HCEC 1CT (cell line): ENCODE data around the gene MBOAT2.

Experiments
- DNase-seq: peaks from one replicate; pipeline ENCODE4 v3.0.0-alpha.2; 2017

MBOAT2 gene

DNA sequence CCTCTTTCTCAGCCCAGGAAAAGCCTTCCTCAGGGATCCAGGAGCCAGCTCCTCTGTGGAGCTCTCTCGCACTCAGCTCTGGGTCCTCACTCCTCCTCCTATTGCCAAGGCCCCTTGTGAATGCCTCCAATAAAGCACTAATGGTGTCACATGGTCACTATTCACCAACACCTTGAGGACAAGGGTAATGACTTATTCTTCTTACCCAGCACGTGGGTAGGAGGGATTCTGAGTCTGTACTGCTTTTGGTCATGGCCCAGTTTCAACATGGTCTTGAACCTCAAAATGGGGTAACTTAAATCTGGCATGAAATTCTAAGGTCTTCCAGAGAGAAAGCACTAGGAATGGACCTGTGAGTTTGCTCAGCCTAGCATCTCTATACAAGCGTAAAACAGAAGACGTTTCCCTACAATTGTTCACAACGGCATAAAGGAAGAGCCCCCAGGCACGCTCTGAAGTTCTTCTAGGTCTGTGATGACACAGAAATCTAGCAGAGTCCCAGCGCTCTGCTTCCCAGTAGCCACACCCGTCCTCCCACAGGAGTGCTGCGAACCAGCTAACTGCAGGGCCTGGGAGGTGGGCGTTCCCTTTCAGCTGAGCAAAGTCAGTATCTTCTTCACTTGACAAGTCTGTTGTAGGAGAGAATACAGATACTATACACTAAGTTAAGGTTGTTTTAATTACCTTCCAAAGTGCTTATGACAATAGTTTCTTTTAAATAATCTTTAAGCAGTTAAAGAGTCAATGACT is 151.5 kb downstream of the MBOAT2 start:
- no peak for DNase-seq

DNA sequence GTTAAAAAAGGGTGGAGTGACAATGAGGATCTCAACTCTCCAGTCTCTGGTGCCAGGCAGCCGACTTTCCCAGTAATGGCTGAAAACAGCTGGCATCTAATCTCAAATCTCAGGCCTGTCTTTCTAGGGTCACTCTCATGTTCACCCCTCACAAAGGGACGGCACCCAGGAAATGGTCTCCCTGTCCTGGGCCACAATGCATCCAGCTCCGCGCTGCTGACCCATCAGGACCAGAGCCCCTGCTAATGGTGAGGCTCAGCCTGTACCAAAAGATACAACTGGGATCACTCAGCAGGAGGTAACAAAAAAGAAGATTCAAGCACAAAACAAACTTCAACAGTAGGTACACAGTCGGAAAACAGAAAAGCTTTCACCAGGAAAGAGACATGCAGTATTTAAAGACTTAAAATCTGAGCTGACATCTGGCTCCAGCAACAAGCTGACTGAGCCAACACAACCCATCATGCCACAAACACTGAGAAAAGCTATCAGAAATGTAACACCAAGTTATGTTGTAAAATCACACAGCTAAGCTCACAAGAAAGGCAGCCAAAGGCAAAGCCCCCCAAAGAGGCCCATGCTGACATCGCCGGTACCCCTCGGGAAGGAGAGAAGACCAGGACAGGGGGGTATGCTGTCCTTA is 152.5 kb downstream of the MBOAT2 start:
- DNase-seq: no peak

DNA sequence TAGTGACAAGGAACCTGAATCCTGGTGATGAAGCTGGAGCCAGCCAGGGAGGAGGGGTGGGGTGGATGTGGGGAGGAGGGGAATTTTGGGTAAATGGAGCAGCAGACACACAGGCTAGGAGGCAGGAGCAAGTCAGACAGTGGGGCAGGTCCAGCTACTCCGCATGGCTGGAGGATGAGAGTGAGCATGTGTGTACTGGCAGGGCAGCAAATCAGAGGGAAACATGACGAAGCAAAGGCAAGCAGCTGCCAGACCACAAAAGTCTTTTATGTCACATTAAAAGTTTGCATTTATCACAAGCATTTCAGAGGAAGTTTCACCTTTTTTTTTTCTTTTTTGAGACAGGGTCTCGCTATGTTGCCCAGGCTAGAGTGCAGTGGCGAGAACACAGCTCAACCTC is 154.2 kb downstream of the MBOAT2 start:
- DNase-seq: peak; percentile 25

DNA sequence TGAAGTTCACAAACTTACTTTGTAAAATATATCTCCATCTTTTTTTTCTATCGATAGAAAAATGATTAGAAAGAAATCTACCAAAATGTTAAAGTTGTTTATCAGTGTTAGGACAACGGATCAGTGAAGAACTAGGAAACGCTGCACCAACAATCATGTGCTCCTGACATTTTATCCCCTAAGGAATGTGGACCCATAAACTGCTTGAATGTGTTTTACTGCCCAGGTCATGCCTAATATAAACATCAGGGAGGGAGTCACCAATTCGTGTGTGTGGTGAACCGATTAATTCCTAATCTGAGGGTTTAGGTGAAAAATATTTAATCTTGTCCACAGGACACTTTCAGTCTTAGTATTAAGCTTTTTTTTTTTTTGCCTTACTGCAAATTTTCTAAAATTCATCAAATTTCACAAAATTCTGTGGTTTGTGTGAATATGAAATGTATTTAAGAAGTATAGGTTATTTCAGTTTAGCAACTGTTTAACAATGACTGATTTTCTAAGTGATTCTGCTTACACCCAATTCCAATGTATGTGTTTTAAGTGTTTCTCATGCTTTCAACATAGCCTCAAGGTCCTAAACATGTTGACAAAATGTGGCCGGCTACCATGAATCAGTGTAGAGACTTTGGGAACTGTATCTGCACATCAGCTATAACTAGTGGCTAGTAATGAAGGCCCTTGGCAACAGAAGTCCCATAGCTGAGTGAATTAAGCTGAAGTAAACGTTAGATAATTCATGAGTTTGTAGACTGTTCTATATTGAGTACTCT is 155.0 kb downstream of the MBOAT2 start:
- DNase-seq: peak; percentile 29

DNA sequence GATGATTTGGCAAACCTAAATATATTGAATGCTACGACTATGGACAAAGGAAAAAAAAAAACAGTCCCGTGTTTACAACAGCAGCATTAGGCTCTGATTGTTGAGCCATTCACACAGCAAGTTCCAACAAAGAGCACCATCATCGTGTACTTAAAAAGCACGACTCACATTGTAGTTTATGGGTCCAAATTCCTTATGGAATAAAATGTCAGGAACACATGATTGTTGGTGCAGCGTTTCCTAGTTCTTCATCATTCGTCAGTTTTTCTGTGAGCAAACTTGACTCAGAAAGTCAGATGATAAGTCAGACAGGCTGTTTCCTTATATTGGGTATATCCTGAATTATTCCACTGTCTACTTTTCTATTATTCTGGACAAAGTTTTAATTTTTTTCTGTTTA is 156.1 kb downstream of the MBOAT2 start:
- DNase-seq: peak; percentile 38

DNA sequence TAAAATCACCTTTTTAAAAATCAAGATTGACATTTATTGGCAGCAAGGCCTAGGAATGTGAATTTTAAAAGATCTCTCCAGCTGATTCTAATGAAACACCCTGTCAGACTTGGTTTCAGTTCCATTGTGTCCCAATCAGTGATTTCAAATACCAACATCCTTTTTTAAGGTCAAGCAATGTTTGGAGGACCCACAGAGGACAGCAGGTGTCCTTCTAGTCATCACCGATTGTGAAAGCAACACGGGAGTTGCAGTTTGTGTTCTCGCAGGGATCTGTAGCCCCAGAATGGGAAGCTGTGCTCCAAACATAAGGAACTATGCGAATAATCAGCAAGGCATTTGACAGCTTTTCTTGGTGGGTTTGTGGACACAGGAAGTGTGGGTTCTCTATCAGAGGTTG is 161.6 kb downstream of the MBOAT2 start:
- DNase-seq: no peak

DNA sequence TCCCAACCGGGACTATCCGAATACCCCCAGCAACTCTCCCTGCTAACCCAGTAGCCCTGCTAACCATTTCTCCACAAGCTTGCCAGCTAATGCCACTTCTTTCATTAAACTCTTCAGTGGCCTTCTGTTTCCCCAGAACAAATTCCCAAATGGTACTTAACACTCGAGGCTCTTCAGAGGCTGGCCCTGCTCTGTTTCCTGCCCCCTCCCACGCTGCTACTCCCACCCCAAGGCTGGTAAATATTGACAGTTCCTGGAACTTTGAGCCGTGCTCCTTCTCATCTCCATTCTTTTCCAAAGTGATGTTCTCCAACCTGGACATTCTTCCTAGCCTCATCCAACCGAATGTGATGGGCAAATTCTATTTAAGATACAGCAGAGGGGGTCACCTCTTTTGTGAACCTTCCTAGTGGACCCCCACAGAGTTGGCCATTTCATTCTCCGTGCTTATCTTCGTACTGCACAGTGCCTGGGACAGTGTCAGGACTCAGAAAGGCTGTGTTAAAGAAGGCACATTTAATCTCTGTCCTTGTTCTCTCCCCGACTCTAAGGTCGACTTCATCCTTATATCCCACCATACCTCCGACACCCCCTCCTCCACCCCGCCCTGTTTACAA is 162.9 kb downstream of the MBOAT2 start:
- DNase-seq: no peak

DNA sequence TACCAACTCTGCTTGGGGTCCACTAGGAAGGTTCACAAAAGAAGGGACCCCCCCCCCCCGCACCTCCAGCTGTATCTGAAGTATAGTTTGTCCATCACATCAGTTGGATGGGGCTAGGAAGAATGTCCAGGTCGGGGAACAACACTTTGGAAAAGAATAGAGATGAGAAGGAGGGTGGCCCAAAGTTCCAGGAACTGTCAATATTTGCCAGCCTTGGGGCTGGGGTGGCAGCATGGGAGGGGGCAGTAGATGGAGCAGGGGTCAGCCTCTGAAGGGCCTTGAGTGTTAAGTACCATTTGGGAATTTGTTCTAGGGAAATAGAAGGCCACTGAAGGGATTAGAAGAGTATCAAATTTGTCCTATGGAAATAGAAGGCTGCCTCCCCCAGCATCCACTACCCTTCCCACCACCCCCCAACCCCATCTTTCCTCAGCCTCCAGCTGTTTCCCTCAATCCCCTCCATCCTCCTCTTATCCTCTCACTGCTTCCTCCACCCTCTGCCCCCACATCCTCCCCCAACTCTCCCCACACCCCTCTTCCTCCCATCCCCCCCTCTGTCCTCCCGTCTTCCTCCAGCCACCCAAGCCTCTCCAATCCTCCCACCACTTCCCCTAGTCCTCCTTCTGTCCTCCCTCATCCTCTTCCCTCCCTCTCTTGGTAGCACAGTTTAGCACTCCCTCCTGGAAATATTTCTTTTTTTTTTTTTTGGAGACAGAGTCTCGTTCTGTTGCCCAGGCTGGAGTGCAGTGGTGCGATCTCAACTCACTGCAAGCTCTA is 164.1 kb downstream of the MBOAT2 start:
- DNase-seq: no peak

DNA sequence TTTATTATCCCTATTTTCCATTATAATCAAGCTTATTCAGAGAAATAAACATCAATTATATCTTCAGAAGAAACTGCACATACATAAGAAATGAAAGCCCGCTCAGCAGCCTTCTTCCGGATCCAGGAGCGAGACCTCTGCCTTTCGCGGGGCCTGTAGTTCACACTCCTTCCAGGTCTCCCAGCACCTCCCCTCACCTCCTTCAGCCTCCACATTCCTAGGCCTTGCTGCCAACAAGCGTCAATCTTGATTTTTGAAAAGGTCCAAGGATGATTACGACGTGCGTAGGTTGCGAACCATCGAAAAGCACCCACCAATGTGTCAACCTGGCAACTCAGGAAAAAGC is 165.7 kb downstream of the MBOAT2 start:
- DNase-seq: no peak

DNA sequence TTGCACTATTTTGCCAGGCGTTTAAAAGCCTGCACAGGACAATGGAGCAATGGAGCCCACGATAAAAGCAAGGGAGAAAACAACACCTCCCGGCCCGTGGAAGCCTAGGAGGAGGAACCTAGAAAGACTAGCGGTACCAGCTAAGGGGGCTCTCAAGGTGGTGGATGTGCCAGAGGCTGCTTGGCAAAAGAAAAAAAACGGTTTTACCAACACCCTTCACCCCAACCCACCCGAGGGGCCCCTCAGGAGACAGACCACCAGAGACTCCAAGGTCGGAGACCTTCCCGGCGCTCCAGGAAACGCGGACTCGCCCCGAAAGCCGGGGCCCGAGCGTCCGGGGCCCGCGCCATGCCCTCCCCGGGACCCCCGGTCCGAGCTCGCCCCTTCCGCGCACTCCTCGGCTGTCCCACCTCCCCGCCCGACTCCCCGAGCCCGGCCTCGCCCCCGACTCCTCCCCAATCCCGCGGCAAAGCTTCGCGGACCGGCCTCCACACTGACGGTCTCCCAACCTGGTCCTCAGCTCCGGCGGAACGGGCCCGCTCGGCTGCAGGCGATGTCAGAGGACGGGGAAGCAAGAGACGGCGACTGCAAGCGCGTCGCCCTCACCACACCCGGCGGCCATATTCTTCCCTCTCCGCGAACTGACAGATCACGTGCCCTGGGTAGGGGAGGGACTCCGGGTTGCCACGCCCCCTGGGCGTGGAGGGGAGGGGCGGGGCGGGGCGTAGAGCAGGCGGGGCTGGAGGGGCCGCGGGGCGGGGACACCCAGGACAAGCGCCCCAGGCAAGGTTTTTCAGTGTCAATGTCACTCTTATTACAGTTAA is 166.3 kb downstream of the MBOAT2 start, which contains the start of gene KIDINS220:
TSS of gene KIDINS220 (minus strand) at position 643 of the 824 bp plus-strand sequence. CDS start 10,520 bp downstream, outside the sequence.
- DNase-seq: peak; percentile 79

DNA sequence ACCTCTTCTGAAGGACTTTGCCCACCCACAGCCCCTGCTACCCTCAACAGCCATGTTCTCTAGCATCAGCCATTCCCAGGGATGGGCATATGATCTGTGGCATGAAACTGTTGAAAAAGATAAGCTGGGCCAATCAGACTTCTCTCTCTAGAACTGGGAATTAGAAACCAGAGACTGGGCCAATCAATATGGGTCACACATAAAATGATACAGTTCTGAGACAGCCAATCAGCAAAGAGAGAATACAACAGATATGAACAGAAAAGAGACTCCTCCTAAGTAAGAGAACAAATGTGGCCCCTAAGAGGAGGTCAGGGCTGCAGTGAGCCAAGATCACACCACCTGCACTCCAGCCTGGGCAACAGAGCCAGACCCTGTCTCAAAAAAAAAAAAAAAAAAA is 168.2 kb downstream of the MBOAT2 start:
- no peak for DNase-seq

DNA sequence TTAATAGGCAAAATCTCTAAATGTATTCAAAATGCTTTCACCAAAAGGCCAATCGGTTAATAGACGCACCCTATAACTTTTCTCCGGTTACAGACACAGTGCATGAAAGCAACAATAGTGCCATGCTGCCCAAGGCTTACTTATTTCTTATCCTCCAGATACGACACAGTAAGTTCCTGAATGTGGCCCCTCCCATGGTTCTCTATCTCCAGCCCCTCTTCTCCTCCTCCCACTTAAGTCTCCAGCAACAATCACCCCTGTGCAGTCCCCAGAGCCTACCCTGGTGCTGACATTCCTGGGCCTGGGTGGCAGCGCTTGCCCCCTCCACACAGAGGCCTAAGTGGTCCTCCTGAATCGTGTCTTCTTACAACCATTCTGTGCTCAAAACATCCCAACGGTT is 169.6 kb downstream of the MBOAT2 start:
- no peak for DNase-seq

DNA sequence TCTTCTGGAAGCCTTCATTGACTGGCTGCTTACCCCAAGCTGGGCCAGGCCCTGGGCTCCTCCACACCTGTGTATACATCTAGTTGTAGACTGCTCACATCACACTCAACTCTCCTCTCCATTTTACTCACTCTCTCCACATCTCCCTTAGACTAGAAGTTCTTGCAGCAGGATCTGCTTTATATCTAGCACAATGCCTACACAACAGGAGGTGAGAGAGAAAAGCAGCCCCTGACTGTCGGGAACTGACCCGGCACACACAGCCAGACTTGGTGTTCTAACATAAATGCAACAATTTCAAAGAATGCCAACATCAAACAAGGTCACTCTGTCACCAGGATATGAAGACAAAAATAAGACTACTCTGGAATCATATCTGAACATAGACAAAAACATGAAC is 172.0 kb downstream of the MBOAT2 start:
- no peak for DNase-seq

DNA sequence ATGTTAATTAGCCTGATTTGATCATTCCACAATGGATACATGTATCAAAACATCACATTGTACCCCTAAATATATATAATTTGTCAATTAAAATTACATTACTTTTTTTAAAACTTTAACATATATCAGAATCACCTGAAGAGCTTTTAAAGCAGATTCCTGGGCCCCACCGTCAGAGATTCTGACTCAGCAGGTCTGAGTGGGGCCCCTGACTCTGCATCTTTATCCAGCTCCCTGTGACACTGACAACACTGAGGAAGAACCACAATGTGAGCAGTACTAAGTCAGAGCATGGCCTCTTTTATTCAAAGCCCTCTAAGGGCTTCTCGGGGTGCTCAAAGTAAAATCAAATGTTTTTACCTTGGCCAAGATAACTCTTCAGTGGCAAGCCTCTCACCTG is 175.8 kb downstream of the MBOAT2 start:
- DNase-seq: no peak

DNA sequence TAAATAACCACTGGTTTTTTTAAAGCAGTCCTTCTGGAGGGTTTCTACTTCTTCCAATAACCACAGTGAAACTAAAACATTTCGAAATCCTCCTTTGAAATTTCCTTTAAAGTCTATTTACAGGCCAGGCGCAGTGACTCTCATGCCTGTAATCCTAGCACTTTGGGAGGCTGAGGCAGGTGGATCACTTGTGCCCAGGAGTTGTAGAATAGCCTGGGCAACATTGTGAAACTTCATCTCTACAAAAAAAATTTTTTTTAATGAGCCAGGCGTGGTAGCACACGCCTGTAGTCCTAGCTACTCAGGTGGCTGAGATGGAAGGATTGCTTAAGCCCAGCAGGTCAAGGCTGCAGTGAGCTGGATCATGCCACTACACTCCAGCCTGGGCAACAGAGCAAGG is 181.3 kb downstream of the MBOAT2 start:
- no peak for DNase-seq

DNA sequence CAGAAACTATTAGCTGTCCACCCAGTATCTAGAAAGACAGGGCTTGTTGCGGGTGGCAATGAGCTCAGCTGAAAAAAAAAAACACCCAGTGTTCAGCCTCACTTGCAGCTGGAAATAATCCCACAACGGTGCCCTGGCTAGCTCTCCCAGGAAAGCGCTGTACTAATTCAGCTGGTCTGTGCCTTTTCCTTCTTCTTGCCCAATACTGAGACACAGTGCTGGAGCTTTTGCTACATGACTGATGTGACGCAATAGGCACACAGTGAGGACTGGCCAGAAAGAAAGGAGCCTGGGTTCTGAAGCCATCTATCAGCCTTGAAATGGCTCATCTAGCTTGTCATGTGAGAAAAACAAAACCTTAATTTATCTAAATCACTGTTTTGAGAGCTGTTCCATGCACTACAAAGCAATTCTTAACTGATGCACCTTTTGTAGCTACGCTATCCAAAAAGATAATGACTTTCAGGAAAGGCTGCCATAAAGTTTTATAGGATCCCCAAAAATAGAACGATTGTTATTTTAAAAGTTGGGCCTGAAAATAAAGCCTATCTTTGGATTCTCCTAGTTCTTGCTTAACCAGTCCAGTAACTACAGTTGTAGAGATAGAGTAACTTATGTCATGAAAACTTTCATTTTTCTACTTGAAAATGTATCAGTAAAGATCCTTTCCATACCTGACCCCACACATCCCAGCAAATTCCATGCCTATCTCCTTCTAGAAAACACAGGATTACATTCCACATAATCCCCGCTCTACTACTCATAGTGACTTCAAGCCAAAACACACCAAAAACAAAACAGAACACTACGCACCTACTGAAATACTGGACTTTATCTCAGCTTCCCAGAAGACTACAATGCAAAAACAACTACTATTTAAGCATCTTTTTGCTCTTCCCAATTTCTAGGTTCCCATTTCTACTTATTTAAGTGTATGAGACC is 181.9 kb downstream of the MBOAT2 start:
- DNase-seq: peak; percentile 41

DNA sequence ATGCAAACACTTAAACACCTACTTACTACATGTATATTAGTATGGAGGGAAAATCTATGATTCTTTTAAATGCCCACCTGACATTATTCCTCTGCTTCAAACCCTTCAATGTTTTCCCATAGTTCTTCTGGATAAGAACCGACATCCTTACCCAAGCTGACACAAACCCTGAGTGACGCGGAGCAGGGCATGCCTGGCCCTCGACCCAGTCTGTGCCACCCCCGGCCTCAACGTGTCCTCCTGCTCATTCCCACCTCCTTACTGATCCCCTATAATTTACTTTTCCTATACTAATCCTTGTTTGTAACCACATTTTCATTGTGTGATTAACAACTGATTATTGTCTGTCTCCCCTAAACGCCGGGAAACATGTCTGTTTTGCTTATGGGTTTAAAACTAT is 183.5 kb downstream of the MBOAT2 start:
- no peak for DNase-seq

DNA sequence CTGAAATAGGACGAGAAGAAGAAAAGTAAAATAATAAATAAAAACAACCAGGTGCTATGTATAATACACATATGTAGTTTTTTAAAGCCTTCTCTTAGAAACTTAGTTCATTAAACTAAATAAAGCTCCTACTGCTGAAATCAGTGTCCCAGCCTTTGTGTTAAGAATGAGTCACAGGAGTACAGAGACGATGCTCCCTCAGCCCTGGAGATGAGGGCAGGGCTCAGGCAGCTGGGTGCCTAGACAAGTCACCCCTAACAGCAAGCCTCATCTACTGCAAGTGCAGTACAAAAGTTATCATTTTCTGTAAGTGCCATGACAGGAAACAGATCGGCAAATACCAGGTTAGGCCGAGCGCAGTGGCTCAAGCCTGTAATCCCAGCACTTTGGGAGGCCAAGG is 184.3 kb downstream of the MBOAT2 start:
- peak; percentile 51 for DNase-seq

DNA sequence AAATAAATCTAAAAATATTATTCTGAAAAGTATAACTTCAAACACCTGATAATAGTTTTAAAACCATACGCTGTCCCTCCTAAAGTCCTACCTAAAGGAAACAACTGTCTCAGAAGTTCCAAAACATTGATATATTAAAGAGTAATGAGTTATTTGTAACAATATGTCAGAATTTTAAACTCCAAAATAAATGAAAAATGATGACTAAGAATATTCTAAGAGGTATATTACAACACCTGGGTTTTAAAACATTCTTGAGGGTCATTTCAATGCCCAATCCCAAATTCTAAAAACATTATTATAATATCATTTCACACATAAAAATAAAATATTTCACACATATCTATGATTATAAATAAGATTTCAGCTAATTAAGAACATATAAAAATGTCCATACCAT is 186.3 kb downstream of the MBOAT2 start:
- DNase-seq: no peak

DNA sequence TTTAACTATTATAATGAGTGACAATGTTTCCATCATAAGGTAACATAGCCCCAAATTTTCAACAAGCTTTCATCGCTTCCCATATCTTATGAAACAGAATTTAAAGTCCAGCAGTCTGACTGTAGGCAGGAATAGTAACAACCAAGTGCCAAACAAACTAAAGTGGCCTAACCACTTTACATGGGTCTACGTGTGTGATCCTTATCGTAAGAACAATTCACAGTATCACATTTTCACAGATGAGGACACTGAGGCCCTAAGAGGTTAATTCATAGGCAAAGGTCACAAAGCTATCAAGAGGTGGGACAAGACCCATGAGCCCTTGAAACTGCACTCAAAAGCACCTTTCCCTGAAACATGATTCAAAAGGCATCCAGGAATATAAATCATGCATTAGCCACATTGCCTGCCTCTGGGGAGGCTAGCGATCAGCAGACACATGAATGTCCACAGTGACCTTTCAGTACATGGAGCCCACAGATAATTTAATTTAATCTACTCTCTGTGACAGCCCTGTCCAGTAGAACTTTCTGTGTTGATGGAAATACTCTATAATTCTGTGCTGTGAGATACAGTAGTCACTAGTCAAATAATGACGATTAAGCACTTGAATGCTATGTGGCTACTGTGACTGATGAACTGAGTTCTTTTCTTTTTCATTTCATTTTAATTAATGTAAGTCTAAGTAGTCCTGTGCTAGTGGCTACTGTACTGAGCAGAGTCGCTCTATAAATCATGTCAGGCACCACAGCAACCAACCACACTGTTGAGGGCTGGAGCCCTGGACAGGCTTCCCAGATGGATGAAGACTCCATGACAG is 196.4 kb downstream of the MBOAT2 start:
- DNase-seq: no peak
